ENCODE data around the gene AP3S2. TPM values are rescaled to one million over a fixed set of nuclear protein-coding genes. Genes with fewer than 3 reads are reported as not detected.

The AP3S2 gene
- total RNA-seq, 4 donors from 2014 or later: 17.4 to 70.6 (median 35.9) TPM

- TF ChIP-seq POLR2A (IDR thresholded peaks at IDR 0.05): no peak
- TF ChIP-seq, protein P1, sequence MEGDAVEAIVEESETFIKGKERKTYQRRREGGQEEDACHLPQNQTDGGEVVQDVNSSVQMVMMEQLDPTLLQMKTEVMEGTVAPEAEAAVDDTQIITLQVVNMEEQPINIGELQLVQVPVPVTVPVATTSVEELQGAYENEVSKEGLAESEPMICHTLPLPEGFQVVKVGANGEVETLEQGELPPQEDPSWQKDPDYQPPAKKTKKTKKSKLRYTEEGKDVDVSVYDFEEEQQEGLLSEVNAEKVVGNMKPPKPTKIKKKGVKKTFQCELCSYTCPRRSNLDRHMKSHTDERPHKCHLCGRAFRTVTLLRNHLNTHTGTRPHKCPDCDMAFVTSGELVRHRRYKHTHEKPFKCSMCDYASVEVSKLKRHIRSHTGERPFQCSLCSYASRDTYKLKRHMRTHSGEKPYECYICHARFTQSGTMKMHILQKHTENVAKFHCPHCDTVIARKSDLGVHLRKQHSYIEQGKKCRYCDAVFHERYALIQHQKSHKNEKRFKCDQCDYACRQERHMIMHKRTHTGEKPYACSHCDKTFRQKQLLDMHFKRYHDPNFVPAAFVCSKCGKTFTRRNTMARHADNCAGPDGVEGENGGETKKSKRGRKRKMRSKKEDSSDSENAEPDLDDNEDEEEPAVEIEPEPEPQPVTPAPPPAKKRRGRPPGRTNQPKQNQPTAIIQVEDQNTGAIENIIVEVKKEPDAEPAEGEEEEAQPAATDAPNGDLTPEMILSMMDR (IDR thresholded peaks at IDR 0.05): no peak
- H3K4me3 ChIP-seq: no peak overlapping the region
- DNase-seq: no peak
- intact Hi-C loops (cut with DNase I; ENCODE audit: low total_unique reads): no loop called here
- no peaks in the 10 kb centered on the region for H3K4me1 ChIP-seq
- H3K36me3 ChIP-seq: no peaks in the 10 kb centered on the region
- no peak overlapping the region for H3K27ac ChIP-seq
- no peaks in the 10 kb centered on the region for H3K27me3 ChIP-seq
- no peaks in the 10 kb centered on the region for H3K9me3 ChIP-seq
These were observed 9.4 kb upstream of the AP3S2 start for GRCh38 chr15:89903015-89903857.

GRCh38 chr15:89900849-89901248, 7.1 kb upstream of the AP3S2 start:
- H3K9me3 ChIP-seq: no peaks in the 10 kb centered on the region
- no peaks in the 10 kb centered on the region for H3K27me3 ChIP-seq
- H3K4me3 ChIP-seq: no peak overlapping the region
- no peaks in the 10 kb centered on the region for H3K4me1 ChIP-seq
- TF ChIP-seq, protein P1 (IDR thresholded peaks at IDR 0.05): no peak
- no peak for TF ChIP-seq POLR2A (IDR thresholded peaks at IDR 0.05)
- no peaks in the 10 kb centered on the region for H3K36me3 ChIP-seq
- H3K27ac ChIP-seq: no peak overlapping the region
- intact Hi-C loops (cut with DNase I; ENCODE audit: low total_unique reads): no loop called here
- DNase-seq: no peak

GRCh38 chr15:89899951-89900567, 6.3 kb upstream of the AP3S2 start:
- DNase-seq: no peak
- Histone ChIP-seq H3K4me3 (no peak overlapping the region), H3K27me3 (no peaks in the 10 kb centered on the region), H3K4me1 (no peaks in the 10 kb centered on the region), H3K36me3 (no peaks in the 10 kb centered on the region), H3K9me3 (no peaks in the 10 kb centered on the region), H3K27ac (no peak overlapping the region)
- TF ChIP-seq, protein P1 (IDR thresholded peaks at IDR 0.05): no peak
- TF ChIP-seq POLR2A (IDR thresholded peaks at IDR 0.05): no peak
- intact Hi-C loops (cut with DNase I; ENCODE audit: low total_unique reads): loop anchor here (10.0 kb wide), 1 partner anchor 175 kb away; no protein-coding TSS in a partner anchor

DNA sequence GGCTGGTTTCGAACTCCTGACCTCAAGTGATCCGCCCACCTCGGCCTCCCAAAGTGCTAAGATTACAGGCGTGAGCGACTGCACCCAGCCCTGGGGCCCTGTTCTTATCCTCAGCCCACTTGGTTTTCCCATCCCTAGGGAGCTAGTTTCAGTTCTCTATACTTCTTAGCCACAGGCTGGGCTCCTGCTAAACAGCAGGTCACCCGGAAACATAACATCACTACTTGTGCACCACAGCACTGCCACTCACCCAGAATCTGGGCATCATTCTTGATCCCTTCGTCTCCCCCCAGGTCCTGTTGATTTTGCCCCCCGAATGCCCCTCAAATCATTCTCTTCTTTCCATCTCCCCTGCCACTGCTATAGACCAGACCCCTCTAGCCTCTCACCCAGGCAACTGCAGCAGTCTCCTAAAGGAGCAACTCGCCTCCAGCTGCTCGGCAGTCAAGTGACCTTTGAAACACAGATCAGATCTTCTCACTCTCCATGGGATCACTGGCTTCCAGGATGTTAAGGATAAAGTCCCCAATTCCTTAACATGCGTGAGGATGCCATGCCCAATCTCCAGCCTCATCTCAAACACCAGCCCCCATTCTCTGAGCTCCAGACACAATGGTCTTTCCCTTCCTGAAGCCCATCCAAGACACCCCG, 5.6 kb upstream of the AP3S2 start:
- intact Hi-C loops (cut with DNase I; ENCODE audit: low total_unique reads): loop anchor here (10.0 kb wide), 1 partner anchor 175 kb away; no protein-coding TSS in a partner anchor
- no peak overlapping the region for H3K4me3 ChIP-seq
- H3K27me3 ChIP-seq: no peaks in the 10 kb centered on the region
- H3K9me3 ChIP-seq: no peaks in the 10 kb centered on the region
- no peaks in the 10 kb centered on the region for H3K36me3 ChIP-seq
- no peak for DNase-seq
- TF ChIP-seq, protein P1 (IDR thresholded peaks at IDR 0.05): no peak
- no peak for TF ChIP-seq POLR2A (IDR thresholded peaks at IDR 0.05)
- H3K27ac ChIP-seq: no peak overlapping the region
- H3K4me1 ChIP-seq: no peaks in the 10 kb centered on the region
